HepG2 (cell line): Measurements from ENCODE around the gene AUTS2. TPM values are rescaled to one million over a fixed set of nuclear protein-coding genes. Genes with fewer than 3 reads are reported as not detected.

Source experiments
- ATAC-seq: fragments of 200-7000 bp; cut with Tn5 transposase; 3 replicates; pipeline ENCODE4 v1.9.1; 2020; ENCODE audit warnings: mild to moderate bottlenecking, moderate library complexity
- BruUV-seq: library from RNA; stranded (reverse); fragments of 400-500 nt; replicated peaks from 2 replicates; lab custom pipeline; 2021; lab: Mats Ljungman, UMichigan
- CTCF ChIA-PET: fragments of 300-600 bp; formaldehyde crosslinking; extraction: SDS; loops from one replicate; lab custom pipeline; 2021; ENCODE audit warnings: low total read pairs, inconsistent platforms, low intra/inter-chr PET ratio; lab: Yijun Ruan, JAX
- POLR2A ChIA-PET: fragments of 350-600 bp; sonication (Branson Sonifier 250); formaldehyde crosslinking; loops from one replicate; lab custom pipeline; 2020; ENCODE audit warnings: antibody characterized with exemption, inconsistent platforms; lab: Yijun Ruan, JAX
- DNase-seq: peaks from one replicate; pipeline ENCODE4 v3.0.0-alpha.2; 2015; ENCODE audit warnings: low spot score
- FAIRE-seq: peaks from 3 replicates; lab custom pipeline; 2011; peaks lifted over from hg19 to GRCh38; lab: Jason Lieb, UNC
- H2AFZ ChIP-seq: one replicate; pipeline ENCODE4 v1.6.1; 2011; ENCODE audit warnings: low read length, inconsistent platforms
- H3K27ac ChIP-seq: fragments of 300-600 bp; 3 replicates; pipeline ENCODE4 v1.8.0; 2011; ENCODE audit warnings: mixed run types, mild to moderate bottlenecking, mixed read lengths, low read length, inconsistent platforms; ENCODE audit not compliant: insufficient read depth; ENCODE audit errors: extremely low read length
- H3K27me3 ChIP-seq, 2 experiments: fragments of 200-600 bp in 1 of 2; 2 replicates in 1 of 2; 3 replicates in 1 of 2; pipeline versions ENCODE4 v1.6.0 to v1.8.0; 2011; ENCODE audit warnings: low read length in 2 of 2, mild to moderate bottlenecking in 2 of 2, moderate library complexity in 2 of 2, inconsistent platforms in 1 of 2; ENCODE audit not compliant: insufficient read depth in 2 of 2, control insufficient read depth in 1 of 2
- H3K36me3 ChIP-seq, 2 experiments: fragments of 200-600 bp in 1 of 2; replicated peaks in 1 of 2; 2 replicates in 1 of 2; 3 replicates in 1 of 2; pipeline versions ENCODE4 v1.5.1 to v1.8.0; 2011; ENCODE audit warnings: low read length in 2 of 2, inconsistent platforms in 1 of 2; ENCODE audit not compliant: insufficient read depth in 2 of 2, control insufficient read depth in 1 of 2
- H3K4me1 ChIP-seq: 2 replicates; pipeline ENCODE4 v1.5.1; 2012; ENCODE audit warnings: low read length, inconsistent platforms; ENCODE audit not compliant: insufficient read depth
- H3K4me2 ChIP-seq: 2 replicates; pipeline ENCODE4 v1.6.0; 2011; ENCODE audit warnings: low read depth, low read length, inconsistent platforms
- H3K4me3 ChIP-seq, 3 experiments: fragments of 200-600 bp in 1 of 3; sonication (generic), shearing (Covaris generic) in 1 of 3; replicated peaks in 1 of 3; 2 replicates each; pipeline ENCODE4 v1.5.1; 2011 to 2016; ENCODE audit warnings: low read length in 3 of 3, inconsistent platforms in 2 of 3, low read depth in 2 of 3, mild to moderate bottlenecking in 2 of 3, control low read depth in 1 of 3, mixed read lengths in 1 of 3; ENCODE audit not compliant: insufficient read depth in 1 of 3
- H3K79me2 ChIP-seq: one replicate; pipeline ENCODE4 v1.6.1; 2011; ENCODE audit warnings: low read length, inconsistent platforms; ENCODE audit not compliant: insufficient read depth
- H3K9ac ChIP-seq: 2 replicates; pipeline ENCODE4 v1.6.0; 2011; ENCODE audit warnings: mild to moderate bottlenecking, low read depth, low read length, inconsistent platforms; ENCODE audit not compliant: insufficient read depth
- H3K9me3 ChIP-seq: 2 replicates; pipeline ENCODE4 v1.5.1; 2012; ENCODE audit warnings: mild to moderate bottlenecking, low read length
- H4K20me1 ChIP-seq: 2 replicates; pipeline ENCODE4 v1.6.0; 2011; ENCODE audit warnings: inconsistent platforms, mild to moderate bottlenecking, low read length, moderate library complexity; ENCODE audit not compliant: insufficient read depth
- EED ChIP-seq: sonication (generic); formaldehyde crosslinking; IDR thresholded peaks from 2 replicates; pipeline ENCODE4 v1.5.0; 2020; ENCODE audit warnings: mild to moderate bottlenecking, missing genetic modification reagents
- HNRNPLL ChIP-seq: fragments of 200-400 bp; formaldehyde crosslinking; IDR thresholded peaks from 2 replicates; pipeline ENCODE4 v1.6.1; 2017; ENCODE audit warnings: mild to moderate bottlenecking, low read depth, low read length; ENCODE audit not compliant: poor library complexity, severe bottlenecking
- LCORL ChIP-seq, 2 experiments: fragments of 450-650 bp in 1 of 2; sonication (generic) in 1 of 2; formaldehyde crosslinking in 1 of 2; IDR thresholded peaks; 2 replicates each; pipeline versions ENCODE4 v1.5.0 to v1.6.1; 2017 to 2020; ENCODE audit warnings: antibody characterized with exemption in 1 of 2, missing genetic modification reagents in 1 of 2
- NR2C2 ChIP-seq: sonication (generic); formaldehyde crosslinking; IDR thresholded peaks from 2 replicates; pipeline ENCODE4 v1.4.0; 2020; ENCODE audit warnings: missing genetic modification reagents, mild to moderate bottlenecking, moderate library complexity, borderline replicate concordance
- RFX3 ChIP-seq: IDR thresholded peaks from 2 replicates; pipeline ENCODE4 v1.6.1; 2016; ENCODE audit warnings: missing biosample characterization, missing genetic modification reagents
- ZBTB26 ChIP-seq: IDR thresholded peaks from 2 replicates; pipeline ENCODE4 v1.6.1; 2016; ENCODE audit warnings: missing compliant biosample characterization, missing genetic modification reagents, borderline replicate concordance
- ZEB1 ChIP-seq: IDR thresholded peaks from 2 replicates; pipeline ENCODE4 v1.6.1; 2012; ENCODE audit warnings: mild to moderate bottlenecking, low read depth, inconsistent platforms; ENCODE audit not compliant: insufficient replicate concordance
- ZNF101 ChIP-seq: sonication (generic); formaldehyde crosslinking; IDR thresholded peaks from 2 replicates; pipeline ENCODE4 v1.4.0; 2020; ENCODE audit warnings: mild to moderate bottlenecking, low read depth, missing genetic modification reagents, borderline replicate concordance
- ZNF124 ChIP-seq: sonication (generic); formaldehyde crosslinking; IDR thresholded peaks from 2 replicates; pipeline ENCODE4 v1.4.0; 2020; ENCODE audit warnings: missing genetic modification reagents
- ZNF274 ChIP-seq: sonication (generic); formaldehyde crosslinking; IDR thresholded peaks from 2 replicates; pipeline ENCODE4 v1.5.1; 2020; ENCODE audit warnings: mild to moderate bottlenecking, missing genetic modification reagents
- ZNF292 ChIP-seq: sonication (generic); formaldehyde crosslinking; IDR thresholded peaks from 2 replicates; pipeline ENCODE4 v1.8.1; 2022; ENCODE audit warnings: mild to moderate bottlenecking, low read depth, missing genetic modification reagents, borderline replicate concordance
- WGBS: methylation state at CpG from one replicate; pipeline ENCODE4 v1.1.6; 2017; ENCODE audit warnings: low lambda C conversion rate; 5-methylcytosine and 5-hydroxymethylcytosine counted together
- in situ Hi-C: cut with HindIII; loops from 2 replicates; pipeline ENCODE4 v1.10.0; 2017; ENCODE audit warnings: low pct_unique_long_range_greater_than_20kb; ENCODE audit not compliant: extremely low pct_ligation_motif_present
- intact Hi-C: fragments of 100-400 bp; cut with micrococcal nuclease; formaldehyde crosslinking; loops from one replicate; pipeline ENCODE4 v1.10.0; 2022; ENCODE audit not compliant: unreplicated experiment
- polyA plus RNA-seq, 8 experiments: library from polyadenylated mRNA; depleted of rRNA in 3 of 8; stranded (reverse) in 7 of 8; unstranded in 1 of 8; fragments of >200 nt; fragmentation: Illumina TruSeq in 4 of 8; extraction: Trizol in 4 of 8; gene quantifications; 2 replicates each; pipeline versions ENCODE4 v1.2.1 to v1.2.3, GENCODE V29; 2011 to 2016; ENCODE audit warnings: low read depth in 4 of 8, missing spikeins in 1 of 8, mixed read lengths in 1 of 8; ENCODE audit not compliant: insufficient read depth in 1 of 8
- total RNA-seq, 5 experiments: library from RNA; depleted of rRNA; stranded (reverse); fragments of >200 nt; fragmentation: Illumina TruSeq; extraction: Trizol; gene quantifications; 2 replicates each; pipeline ENCODE4 v1.2.3, GENCODE V29; 2016; ENCODE audit warnings: low read depth in 1 of 5
- TF ChIP-seq, protein P1 (sequence below): sonication (generic); formaldehyde crosslinking; IDR thresholded peaks from 2 replicates; pipeline ENCODE4 v1.8.1; 2023; ENCODE audit warnings: mild to moderate bottlenecking, missing genetic modification reagents
- TF ChIP-seq, protein P2 (sequence below): IDR thresholded peaks from 2 replicates; pipeline ENCODE4 v1.6.1; 2016; ENCODE audit warnings: missing compliant biosample characterization, missing genetic modification reagents, borderline replicate concordance
- TF ChIP-seq, protein P3 (sequence below): IDR thresholded peaks from 2 replicates; pipeline ENCODE4 v1.6.1; 2016; ENCODE audit warnings: low read depth, borderline replicate concordance
- TF ChIP-seq, protein P4 (sequence below): sonication (generic); formaldehyde crosslinking; IDR thresholded peaks from 2 replicates; pipeline ENCODE4 v1.4.0; 2020; ENCODE audit warnings: mild to moderate bottlenecking, missing genetic modification reagents, borderline replicate concordance

AUTS2 gene
- total and polyA plus RNA-seq, 2 of the 13 experiments (the other 11 are each of a cell fraction or from before 2014, with no cell fraction given), result 0.38 TPM; not detected in 1

DNA sequence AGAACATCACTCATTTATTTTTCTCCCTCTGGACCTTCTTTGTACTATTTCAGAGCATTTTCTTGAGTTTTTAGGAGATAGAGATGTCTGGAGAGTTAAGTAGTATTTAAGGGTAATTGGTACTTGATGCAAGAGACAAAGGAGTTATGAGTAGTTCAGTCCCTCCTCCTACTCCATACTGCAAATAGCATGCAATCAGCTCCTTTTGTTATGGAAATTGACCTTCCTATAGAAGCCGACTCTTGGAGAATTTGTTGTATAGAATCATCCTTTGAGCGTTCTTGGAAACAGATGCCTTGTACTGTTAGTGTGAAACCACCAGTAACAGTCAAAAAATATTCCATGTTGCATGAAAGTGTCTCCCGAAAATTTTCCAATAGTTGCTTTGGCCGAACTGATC is 1105.5 kb downstream of the AUTS2 start (continued):
- TF ChIP-seq, protein P1, sequence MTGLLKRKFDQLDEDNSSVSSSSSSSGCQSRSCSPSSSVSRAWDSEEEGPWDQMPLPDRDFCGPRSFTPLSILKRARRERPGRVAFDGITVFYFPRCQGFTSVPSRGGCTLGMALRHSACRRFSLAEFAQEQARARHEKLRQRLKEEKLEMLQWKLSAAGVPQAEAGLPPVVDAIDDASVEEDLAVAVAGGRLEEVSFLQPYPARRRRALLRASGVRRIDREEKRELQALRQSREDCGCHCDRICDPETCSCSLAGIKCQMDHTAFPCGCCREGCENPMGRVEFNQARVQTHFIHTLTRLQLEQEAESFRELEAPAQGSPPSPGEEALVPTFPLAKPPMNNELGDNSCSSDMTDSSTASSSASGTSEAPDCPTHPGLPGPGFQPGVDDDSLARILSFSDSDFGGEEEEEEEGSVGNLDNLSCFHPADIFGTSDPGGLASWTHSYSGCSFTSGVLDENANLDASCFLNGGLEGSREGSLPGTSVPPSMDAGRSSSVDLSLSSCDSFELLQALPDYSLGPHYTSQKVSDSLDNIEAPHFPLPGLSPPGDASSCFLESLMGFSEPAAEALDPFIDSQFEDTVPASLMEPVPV, result no peak
- TF ChIP-seq ZNF101 (CRISPR knock-in tag) (no peak), ZNF292 (CRISPR knock-in tag) (no peak)

- H3K9me3 ChIP-seq, result no peaks in the 10 kb centered on the region
- H3K4me3 ChIP-seq, result no peak overlapping the region
- H3K27ac ChIP-seq, result no peak overlapping the region
- no peak overlapping the region for H3K9ac ChIP-seq
- BruUV-seq, result no TSS peak
- no peak for DNase-seq
- POLR2A ChIA-PET, result no interaction called here
- H4K20me1 ChIP-seq, result no peaks in the 10 kb centered on the region
- WGBS, result 62% methylated on average over 5 of the region's 5 CpGs
- H3K4me2 ChIP-seq, result no peak overlapping the region
- in situ Hi-C loops (no loop called here), intact Hi-C loops (no loop called here)
- H3K4me1 ChIP-seq, result no peaks in the 10 kb centered on the region
- no peaks in the 10 kb centered on the region for H3K27me3 ChIP-seq
- H3K36me3 ChIP-seq, result no peaks in the 10 kb centered on the region
- H2AFZ ChIP-seq, result no peak overlapping the region
- no peaks in the 10 kb centered on the region for H3K79me2 ChIP-seq
- ATAC-seq, result no peak
- CTCF ChIA-PET, result no interaction called here
- no peak for FAIRE-seq
- TF ChIP-seq RFX3 (CRISPR knock-in tag) (no peak), EED (CRISPR knock-in tag) (no peak), ZNF274 (CRISPR knock-in tag) (no peak), NR2C2 (CRISPR knock-in tag) (no peak), HNRNPLL (no peak), LCORL (IDR thresholded peaks at IDR 0.05) (no peak), LCORL (CRISPR knock-in tag; IDR thresholded peaks at IDR 0.05) (no peak), ZEB1 (no peak), ZNF124 (CRISPR knock-in tag) (no peak), ZBTB26 (CRISPR knock-in tag) (no peak)
- TF ChIP-seq, protein P2, sequence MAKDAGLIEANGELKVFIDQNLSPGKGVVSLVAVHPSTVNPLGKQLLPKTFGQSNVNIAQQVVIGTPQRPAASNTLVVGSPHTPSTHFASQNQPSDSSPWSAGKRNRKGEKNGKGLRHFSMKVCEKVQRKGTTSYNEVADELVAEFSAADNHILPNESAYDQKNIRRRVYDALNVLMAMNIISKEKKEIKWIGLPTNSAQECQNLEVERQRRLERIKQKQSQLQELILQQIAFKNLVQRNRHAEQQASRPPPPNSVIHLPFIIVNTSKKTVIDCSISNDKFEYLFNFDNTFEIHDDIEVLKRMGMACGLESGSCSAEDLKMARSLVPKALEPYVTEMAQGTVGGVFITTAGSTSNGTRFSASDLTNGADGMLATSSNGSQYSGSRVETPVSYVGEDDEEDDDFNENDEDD, result no peak
- TF ChIP-seq, protein P3, sequence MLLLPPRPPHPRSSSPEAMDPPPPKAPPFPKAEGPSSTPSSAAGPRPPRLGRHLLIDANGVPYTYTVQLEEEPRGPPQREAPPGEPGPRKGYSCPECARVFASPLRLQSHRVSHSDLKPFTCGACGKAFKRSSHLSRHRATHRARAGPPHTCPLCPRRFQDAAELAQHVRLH (CRISPR knock-in tag), result no peak
- TF ChIP-seq, protein P4, sequence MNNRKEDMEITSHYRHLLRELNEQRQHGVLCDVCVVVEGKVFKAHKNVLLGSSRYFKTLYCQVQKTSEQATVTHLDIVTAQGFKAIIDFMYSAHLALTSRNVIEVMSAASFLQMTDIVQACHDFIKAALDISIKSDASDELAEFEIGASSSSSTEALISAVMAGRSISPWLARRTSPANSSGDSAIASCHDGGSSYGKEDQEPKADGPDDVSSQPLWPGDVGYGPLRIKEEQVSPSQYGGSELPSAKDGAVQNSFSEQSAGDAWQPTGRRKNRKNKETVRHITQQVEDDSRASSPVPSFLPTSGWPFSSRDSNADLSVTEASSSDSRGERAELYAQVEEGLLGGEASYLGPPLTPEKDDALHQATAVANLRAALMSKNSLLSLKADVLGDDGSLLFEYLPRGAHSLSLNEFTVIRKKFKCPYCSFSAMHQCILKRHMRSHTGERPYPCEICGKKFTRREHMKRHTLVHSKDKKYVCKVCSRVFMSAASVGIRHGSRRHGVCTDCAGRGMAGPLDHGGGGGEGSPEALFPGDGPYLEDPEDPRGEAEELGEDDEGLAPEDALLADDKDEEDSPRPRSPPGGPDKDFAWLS (CRISPR knock-in tag), result no peak
Observed at GRCh38 chr7:70704831-70705346, 1106.6 kb downstream of the AUTS2 start.
